Cardiac muscle cell (in vitro differentiated cells and primary cell): ENCODE measurements around the gene MEPCE. TPM values are rescaled to one million over a fixed set of nuclear protein-coding genes. Genes with fewer than 3 reads are reported as not detected.
"Not testable (repeated sequence)": the region's sequence is repeated elsewhere in the genome, so short reads cannot be mapped to it uniquely, and the experiment has no call there.

Source experiments
- DNase-seq, 2 donors: peaks; one replicate each; pipeline versions ENCODE4 v3.0.0 to v3.0.0-alpha.2; 2010 to 2017; ENCODE audit warnings: low read depth in 1 of 2, low spot score in 1 of 2
- H3K27ac ChIP-seq: fragments of 200-600 bp; sonication (generic); 2 replicates; pipeline ENCODE4 v1.5.1; 2016
- H3K27me3 ChIP-seq: fragments of 200-600 bp; sonication (generic); 2 replicates; pipeline ENCODE4 v1.6.0; 2016; ENCODE audit warnings: control low read depth
- H3K36me3 ChIP-seq: fragments of 200-600 bp; sonication (generic); 2 replicates; pipeline ENCODE4 v1.5.1; 2016; ENCODE audit warnings: control low read depth
- H3K4me1 ChIP-seq: fragments of 200-600 bp; sonication (generic); 2 replicates; pipeline ENCODE4 v1.8.1; 2017; ENCODE audit warnings: low read depth, mild to moderate bottlenecking, mixed run types
- H3K4me3 ChIP-seq: fragments of 200-600 bp; sonication (generic); 2 replicates; pipeline ENCODE4 v1.5.1; 2016; ENCODE audit warnings: mild to moderate bottlenecking
- H3K9me3 ChIP-seq: fragments of 200-600 bp; sonication (generic); 2 replicates; pipeline ENCODE4 v1.5.1; 2017; ENCODE audit warnings: low read depth, mild to moderate bottlenecking, control low read depth
- polyA plus RNA-seq: library from polyadenylated mRNA; unstranded; fragments of >200 nt; fragmentation: Nextera tagmentation; extraction: Ambion mirVana; gene quantifications from 2 replicates; pipeline ENCODE4 v1.2.1, GENCODE V29; 2016
- total RNA-seq: library from RNA; depleted of rRNA; stranded (reverse); fragments of >200 nt; gene quantifications from 2 replicates; pipeline ENCODE4 v1.2.3, GENCODE V29; 2016
- TF ChIP-seq, protein P1 (sequence below): IDR thresholded peaks from 2 replicates; pipeline ENCODE4 v1.5.1; 2012; ENCODE audit warnings: low read depth, mild to moderate bottlenecking, low read length

The MEPCE gene, protein sequence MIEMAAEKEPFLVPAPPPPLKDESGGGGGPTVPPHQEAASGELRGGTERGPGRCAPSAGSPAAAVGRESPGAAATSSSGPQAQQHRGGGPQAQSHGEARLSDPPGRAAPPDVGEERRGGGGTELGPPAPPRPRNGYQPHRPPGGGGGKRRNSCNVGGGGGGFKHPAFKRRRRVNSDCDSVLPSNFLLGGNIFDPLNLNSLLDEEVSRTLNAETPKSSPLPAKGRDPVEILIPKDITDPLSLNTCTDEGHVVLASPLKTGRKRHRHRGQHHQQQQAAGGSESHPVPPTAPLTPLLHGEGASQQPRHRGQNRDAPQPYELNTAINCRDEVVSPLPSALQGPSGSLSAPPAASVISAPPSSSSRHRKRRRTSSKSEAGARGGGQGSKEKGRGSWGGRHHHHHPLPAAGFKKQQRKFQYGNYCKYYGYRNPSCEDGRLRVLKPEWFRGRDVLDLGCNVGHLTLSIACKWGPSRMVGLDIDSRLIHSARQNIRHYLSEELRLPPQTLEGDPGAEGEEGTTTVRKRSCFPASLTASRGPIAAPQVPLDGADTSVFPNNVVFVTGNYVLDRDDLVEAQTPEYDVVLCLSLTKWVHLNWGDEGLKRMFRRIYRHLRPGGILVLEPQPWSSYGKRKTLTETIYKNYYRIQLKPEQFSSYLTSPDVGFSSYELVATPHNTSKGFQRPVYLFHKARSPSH
- total RNA-seq: 28.5 and 41.7 TPM in 2 replicates
- polyA plus RNA-seq: 21.5 and 27.0 TPM in 2 replicates

DNA sequence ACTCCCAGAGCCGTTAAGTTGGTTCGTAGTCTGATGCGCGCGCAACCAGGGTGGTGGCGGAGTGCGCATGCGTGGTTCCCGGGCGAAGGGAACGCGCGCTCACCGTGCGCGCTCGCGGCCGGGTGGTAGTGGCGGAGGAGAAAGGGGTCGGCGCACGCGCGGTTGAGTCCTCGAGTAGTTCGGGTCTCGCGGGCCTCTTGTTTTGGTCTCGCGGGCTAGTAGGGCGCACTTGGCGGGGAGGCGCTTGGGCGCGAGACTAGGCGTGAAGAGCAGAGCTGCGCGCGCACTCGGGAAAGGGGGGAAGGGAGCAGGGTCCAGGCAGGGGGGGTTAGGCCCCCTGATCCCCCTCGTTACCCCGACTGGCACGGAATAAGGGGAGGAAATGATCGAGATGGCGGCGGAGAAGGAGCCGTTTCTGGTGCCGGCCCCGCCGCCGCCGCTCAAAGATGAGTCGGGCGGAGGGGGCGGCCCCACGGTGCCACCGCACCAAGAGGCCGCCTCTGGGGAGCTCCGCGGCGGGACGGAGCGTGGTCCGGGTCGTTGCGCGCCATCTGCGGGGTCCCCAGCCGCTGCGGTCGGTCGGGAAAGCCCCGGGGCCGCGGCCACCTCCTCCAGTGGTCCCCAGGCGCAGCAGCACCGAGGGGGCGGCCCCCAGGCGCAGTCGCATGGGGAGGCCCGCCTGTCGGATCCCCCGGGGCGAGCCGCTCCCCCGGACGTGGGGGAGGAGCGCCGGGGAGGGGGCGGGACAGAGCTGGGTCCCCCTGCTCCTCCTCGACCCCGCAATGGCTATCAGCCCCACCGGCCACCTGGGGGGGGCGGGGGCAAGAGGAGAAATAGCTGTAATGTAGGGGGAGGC is at the start of gene MEPCE:
Gene MEPCE (plus strand): TSS at position 195 of the 856 bp plus-strand sequence. CDS start 188 bp downstream, at position 383.
- Histone ChIP-seq H3K27me3 (no peaks in the 10 kb centered on the region), H3K4me1 (peaks cover 22% of the 10 kb centered on the region), H3K9me3 (no peaks in the 10 kb centered on the region), H3K36me3 (peaks cover 9% of the 10 kb centered on the region), H3K4me3 (peak within 1 kb of the TSS; percentile 77), H3K27ac (peak within 1 kb of the TSS; percentile 100)
- TF ChIP-seq, protein P1, sequence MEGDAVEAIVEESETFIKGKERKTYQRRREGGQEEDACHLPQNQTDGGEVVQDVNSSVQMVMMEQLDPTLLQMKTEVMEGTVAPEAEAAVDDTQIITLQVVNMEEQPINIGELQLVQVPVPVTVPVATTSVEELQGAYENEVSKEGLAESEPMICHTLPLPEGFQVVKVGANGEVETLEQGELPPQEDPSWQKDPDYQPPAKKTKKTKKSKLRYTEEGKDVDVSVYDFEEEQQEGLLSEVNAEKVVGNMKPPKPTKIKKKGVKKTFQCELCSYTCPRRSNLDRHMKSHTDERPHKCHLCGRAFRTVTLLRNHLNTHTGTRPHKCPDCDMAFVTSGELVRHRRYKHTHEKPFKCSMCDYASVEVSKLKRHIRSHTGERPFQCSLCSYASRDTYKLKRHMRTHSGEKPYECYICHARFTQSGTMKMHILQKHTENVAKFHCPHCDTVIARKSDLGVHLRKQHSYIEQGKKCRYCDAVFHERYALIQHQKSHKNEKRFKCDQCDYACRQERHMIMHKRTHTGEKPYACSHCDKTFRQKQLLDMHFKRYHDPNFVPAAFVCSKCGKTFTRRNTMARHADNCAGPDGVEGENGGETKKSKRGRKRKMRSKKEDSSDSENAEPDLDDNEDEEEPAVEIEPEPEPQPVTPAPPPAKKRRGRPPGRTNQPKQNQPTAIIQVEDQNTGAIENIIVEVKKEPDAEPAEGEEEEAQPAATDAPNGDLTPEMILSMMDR: no peak
- DNase-seq: peak; percentile 97 to 99

DNA sequence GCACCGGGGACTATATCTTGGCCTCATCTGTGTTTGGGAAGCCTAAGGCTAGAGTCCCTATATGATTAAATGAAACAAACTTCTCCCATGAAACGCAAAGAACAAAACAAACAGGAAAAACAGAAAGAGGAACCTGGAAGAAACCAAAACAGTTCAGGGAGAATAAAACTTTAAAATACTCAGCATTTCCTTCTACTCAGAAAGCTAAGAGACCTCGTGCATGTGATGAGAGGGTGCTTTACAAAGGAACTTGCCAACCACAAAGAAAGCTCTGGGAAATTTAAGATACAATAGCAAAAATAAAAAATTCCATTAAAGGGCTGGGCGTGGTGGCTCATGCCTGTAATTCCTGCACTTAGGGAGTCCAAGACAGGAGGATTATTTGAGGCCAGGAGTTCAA is 49.4 kb upstream of the MEPCE start:
- Histone ChIP-seq H3K4me3 (no peak overlapping the region), H3K4me1 (no peaks in the 10 kb centered on the region), H3K27me3 (no peaks in the 10 kb centered on the region), H3K27ac (no peak overlapping the region), H3K36me3 (no peaks in the 10 kb centered on the region), H3K9me3 (no peaks in the 10 kb centered on the region)
- no peak for DNase-seq
- TF ChIP-seq, protein P1: no peak

DNA sequence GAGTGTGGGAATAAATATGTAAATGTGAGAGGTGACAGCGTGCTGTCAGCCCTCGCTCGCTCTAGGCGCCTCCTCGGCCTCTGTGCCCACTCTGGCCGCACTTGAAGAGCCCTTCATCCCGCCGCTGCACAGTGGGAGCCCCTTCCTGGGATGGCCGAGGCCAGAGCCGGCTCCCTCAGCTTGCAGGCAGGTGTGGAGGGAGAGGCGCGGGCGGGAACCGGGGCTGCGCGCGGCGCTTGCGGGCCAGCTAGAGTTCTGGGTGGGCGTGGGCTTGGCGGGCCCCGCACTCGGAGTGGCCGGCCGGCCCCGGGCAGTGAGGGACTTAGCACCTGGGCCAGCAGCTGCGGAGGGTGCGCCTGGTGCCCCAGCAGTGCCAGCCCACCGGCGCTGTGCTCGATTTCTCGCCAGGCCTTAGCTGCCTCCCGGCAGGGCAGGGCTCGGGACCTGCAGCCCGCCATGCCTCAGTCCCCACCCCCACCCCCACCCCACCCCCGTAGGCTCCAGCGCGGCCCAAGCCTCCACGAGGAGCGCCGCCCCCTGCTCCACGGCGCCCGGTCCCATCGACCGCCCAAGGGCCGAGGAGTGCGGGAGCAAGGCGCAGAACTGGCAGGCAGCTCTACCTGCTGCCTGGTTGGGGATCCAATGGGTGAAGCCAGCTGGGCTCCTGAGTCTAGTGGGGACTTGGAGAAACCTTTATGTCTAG is 47.9 kb upstream of the MEPCE start:
- H3K36me3 ChIP-seq, H3K9me3 ChIP-seq, H3K27ac ChIP-seq, H3K27me3 ChIP-seq, H3K4me3 ChIP-seq, DNase-seq, H3K4me1 ChIP-seq: not testable (repeated sequence)

DNA sequence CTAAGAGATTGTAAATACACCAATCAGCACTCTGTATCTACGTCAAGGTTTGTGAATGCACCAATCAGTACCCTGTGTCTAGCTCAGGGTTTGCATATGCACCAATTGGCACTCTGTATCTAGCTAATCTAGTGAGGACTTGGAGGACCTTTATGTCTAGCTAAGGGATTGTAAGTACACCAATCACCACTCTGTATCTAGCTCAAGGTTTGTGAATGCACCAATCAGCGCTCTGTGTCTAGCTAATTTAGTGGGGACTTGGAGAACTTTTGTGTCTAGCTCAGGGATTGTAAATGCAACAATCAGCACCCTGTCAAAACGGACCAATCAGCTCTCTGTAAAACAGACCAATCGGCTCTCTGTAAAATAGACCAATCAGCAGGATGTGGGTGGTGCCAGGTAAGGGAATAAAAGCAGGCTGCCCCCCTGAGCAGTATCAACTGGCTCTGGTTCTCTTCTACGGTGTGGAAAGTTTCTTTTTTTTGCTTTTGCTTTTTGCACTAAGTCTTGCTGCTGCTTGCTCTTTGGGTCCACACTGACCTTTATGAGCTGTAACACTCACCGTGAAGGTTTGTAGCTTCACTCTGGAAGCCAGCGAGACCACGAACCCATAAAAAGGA is 47.3 kb upstream of the MEPCE start:
- DNase-seq, H3K27ac ChIP-seq, H3K9me3 ChIP-seq, H3K36me3 ChIP-seq, H3K27me3 ChIP-seq, H3K4me1 ChIP-seq, H3K4me3 ChIP-seq: not testable (repeated sequence)

DNA sequence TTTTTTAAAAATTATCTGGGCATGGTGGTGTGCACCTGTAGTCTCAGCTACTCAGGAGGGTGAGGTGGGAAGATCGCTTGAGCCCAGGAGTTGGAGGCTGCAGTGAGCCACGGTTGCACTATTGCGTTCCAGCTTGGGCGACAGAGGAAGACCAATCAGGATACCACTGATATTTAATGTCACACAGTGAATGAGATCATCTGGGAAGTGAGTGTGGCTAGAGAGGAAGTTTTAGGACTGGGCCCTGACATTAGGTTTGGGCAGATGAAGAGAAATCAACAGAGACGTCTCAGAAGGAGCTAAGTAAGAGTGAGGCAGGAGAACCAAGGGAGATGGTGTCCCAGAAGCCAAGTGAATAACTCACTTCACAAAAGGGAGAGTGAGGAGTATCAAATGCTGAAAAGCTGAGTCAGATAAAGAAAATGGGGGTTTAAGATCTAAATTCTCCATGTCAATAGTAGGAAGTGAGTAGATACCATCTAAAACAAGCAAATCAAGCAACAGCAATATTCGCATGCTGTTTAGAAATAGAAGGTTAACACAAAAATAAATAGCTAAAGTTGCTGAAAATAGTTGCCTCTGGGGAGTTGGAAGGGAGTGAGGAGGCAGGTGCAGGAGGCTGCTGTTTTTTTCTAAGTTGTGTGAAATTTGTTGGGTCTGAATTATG is 44.9 kb upstream of the MEPCE start:
- no peak for DNase-seq
- Histone ChIP-seq H3K27ac (no peak overlapping the region), H3K27me3 (no peaks in the 10 kb centered on the region), H3K36me3 (no peaks in the 10 kb centered on the region), H3K9me3 (no peaks in the 10 kb centered on the region), H3K4me1 (peaks cover 6% of the 10 kb centered on the region), H3K4me3 (no peak overlapping the region)
- TF ChIP-seq, protein P1: no peak
